Osteoblast (primary cell): ENCODE data around the gene BAIAP2. TPM values are rescaled to one million over a fixed set of nuclear protein-coding genes. Genes with fewer than 3 reads are reported as not detected.

Experiments
- DNase-seq: peaks from one replicate; pipeline ENCODE4 v3.0.0; 2011; ENCODE audit warnings: low spot score, mixed read lengths; ENCODE audit not compliant: insufficient read length; ENCODE audit errors: missing footprints
- H2AFZ ChIP-seq: 2 replicates; pipeline ENCODE4 v1.6.0; 2011; ENCODE audit warnings: mild to moderate bottlenecking, low read length
- H3K27ac ChIP-seq: 2 replicates; pipeline ENCODE4 v1.5.1; 2011; ENCODE audit warnings: mild to moderate bottlenecking, low read depth, low read length, moderate library complexity
- H3K27me3 ChIP-seq: 2 replicates; pipeline ENCODE4 v1.6.0; 2012; ENCODE audit warnings: mild to moderate bottlenecking, control low read depth, inconsistent platforms, low read length, moderate library complexity; ENCODE audit not compliant: insufficient read depth
- H3K36me3 ChIP-seq: 2 replicates; pipeline ENCODE4 v1.5.1; 2011; ENCODE audit warnings: mild to moderate bottlenecking, low read length, control low read depth, moderate library complexity; ENCODE audit not compliant: insufficient read depth
- H3K4me1 ChIP-seq: 2 replicates; pipeline ENCODE4 v1.5.1; 2011; ENCODE audit warnings: mild to moderate bottlenecking, low read length, control low read depth, moderate library complexity; ENCODE audit not compliant: insufficient read depth
- H3K4me2 ChIP-seq: 2 replicates; pipeline ENCODE4 v1.6.0; 2011; ENCODE audit warnings: mild to moderate bottlenecking, low read length; ENCODE audit not compliant: insufficient read depth
- H3K4me3 ChIP-seq: fragments of 200-600 bp; sonication (generic); 3 replicates; pipeline ENCODE4 v1.5.1; 2012; ENCODE audit warnings: mild to moderate bottlenecking, low read length, inconsistent platforms; ENCODE audit not compliant: insufficient read depth
- H3K79me2 ChIP-seq: 2 replicates; pipeline ENCODE4 v1.6.0; 2012; ENCODE audit warnings: mild to moderate bottlenecking, low read length, control low read depth, inconsistent platforms; ENCODE audit not compliant: insufficient read depth
- H3K9me3 ChIP-seq: 2 replicates; pipeline ENCODE4 v1.5.1; 2011; ENCODE audit warnings: low read depth, low read length, control low read depth
- H4K20me1 ChIP-seq: 2 replicates; pipeline ENCODE4 v1.6.0; 2012; ENCODE audit warnings: mild to moderate bottlenecking, low read length, control low read depth; ENCODE audit not compliant: insufficient read depth
- total RNA-seq: library from RNA; depleted of rRNA; stranded (reverse); fragments of >200 nt; gene quantifications from 2 replicates; pipeline ENCODE4 v1.2.3, GENCODE V29; 2012
- TF ChIP-seq, protein P1 (sequence below): IDR thresholded peaks from 2 replicates; pipeline ENCODE4 v1.5.1; 2011; ENCODE audit warnings: mild to moderate bottlenecking, low read depth, low read length, moderate library complexity; ENCODE audit errors: extremely low read depth

The BAIAP2 gene
- total RNA-seq, 1 donor: 15.6 TPM

DNA sequence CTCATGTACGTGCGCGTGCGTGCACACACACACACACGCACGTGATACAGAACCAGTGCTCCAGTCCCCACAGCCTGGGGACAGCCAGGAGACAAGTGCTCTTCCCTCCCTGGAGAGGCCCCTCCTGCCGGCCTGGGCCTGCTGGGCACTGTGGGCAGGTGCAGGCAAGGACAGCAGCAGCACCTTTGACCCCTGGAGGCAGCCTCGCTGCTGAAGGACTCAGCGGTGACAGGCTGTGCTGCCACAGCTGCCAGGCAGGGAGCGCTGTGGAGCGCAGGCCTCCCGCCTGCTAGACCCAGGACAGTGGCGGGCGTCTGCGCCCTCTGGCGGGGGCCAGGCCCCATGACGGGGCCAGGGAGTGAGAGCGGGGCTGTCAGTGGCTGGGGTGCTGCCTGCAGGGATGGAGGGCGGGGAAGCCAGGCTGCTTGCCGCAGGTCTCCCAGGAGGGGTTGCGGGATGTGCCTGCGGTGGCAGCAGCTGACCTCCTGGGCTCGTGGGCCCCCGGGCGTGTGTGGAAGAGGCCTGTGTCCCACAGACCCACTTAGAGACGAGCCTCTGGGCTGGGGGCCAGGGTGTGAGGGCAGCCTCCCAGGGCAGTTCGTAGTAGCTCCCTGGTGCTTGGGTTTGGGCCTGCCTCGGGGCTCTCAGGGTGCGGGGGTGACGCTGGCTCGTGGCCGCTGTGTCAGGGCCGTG, 66.8 kb downstream of the BAIAP2 start:
- Histone ChIP-seq H3K4me1 (peaks cover 17% of the 10 kb centered on the region), H3K9me3 (no peaks in the 10 kb centered on the region), H3K36me3 (peaks cover 11% of the 10 kb centered on the region), H3K4me3 (no peak overlapping the region), H3K27me3 (no peaks in the 10 kb centered on the region), H3K4me2 (no peak overlapping the region), H3K79me2 (no peaks in the 10 kb centered on the region), H4K20me1 (peaks cover 9% of the 10 kb centered on the region), H2AFZ (no peak overlapping the region), H3K27ac (no peak overlapping the region)
- DNase-seq: peak; percentile 100
- TF ChIP-seq, protein P1, sequence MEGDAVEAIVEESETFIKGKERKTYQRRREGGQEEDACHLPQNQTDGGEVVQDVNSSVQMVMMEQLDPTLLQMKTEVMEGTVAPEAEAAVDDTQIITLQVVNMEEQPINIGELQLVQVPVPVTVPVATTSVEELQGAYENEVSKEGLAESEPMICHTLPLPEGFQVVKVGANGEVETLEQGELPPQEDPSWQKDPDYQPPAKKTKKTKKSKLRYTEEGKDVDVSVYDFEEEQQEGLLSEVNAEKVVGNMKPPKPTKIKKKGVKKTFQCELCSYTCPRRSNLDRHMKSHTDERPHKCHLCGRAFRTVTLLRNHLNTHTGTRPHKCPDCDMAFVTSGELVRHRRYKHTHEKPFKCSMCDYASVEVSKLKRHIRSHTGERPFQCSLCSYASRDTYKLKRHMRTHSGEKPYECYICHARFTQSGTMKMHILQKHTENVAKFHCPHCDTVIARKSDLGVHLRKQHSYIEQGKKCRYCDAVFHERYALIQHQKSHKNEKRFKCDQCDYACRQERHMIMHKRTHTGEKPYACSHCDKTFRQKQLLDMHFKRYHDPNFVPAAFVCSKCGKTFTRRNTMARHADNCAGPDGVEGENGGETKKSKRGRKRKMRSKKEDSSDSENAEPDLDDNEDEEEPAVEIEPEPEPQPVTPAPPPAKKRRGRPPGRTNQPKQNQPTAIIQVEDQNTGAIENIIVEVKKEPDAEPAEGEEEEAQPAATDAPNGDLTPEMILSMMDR: peak; percentile 99

DNA sequence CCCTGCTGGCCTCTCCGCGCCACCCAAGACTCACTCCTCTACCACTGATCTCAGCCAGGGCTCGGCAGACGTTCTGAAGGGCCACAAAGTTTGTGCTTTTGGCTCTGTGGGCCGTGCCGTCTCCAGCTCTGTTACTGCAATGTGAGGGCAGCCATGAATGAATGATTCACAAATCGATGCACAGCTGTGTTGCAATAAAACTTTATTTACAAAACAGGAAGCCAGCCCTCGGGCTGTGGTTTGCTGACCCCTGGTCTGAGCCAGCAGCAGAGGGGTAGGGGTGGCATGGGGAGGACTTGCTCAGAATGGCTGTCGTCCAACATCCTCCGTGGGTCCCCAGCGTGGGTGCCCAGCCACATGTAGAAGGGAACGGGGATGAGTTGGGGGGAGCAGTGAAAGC, 67.4 kb downstream of the BAIAP2 start:
- H3K79me2 ChIP-seq: no peaks in the 10 kb centered on the region
- H3K9me3 ChIP-seq: no peaks in the 10 kb centered on the region
- peaks cover 11% of the 10 kb centered on the region for H3K36me3 ChIP-seq
- peaks cover 12% of the 10 kb centered on the region for H3K4me1 ChIP-seq
- H3K27me3 ChIP-seq: no peaks in the 10 kb centered on the region
- no peak overlapping the region for H2AFZ ChIP-seq
- H3K27ac ChIP-seq: no peak overlapping the region
- H3K4me2 ChIP-seq: no peak overlapping the region
- TF ChIP-seq, protein P1: no peak
- peaks cover 9% of the 10 kb centered on the region for H4K20me1 ChIP-seq
- no peak overlapping the region for H3K4me3 ChIP-seq
- no peak for DNase-seq

DNA sequence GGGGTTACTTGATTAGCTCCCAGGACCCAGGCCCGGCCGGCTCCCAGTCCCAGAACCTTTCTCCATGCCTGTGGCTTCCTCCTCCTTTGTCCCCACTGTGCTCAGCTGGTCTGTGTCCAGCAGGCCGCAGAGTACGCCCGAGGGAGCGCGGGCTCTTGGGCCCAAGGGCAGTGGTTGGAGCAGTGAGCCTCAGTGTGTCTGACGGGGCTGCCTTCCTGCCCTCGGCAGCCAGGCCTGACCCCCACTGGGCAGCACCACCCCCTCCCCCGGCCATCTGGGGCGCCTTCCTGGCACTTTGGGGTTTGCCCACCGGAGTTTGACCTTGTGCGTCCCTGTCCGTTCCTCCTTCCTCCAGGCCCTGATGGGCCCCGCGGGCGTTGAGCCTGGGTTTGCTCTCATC, 67.9 kb downstream of the BAIAP2 start:
- Histone ChIP-seq H3K4me3 (no peak overlapping the region), H3K4me2 (no peak overlapping the region), H3K4me1 (peaks cover 7% of the 10 kb centered on the region), H4K20me1 (peaks cover 9% of the 10 kb centered on the region), H3K27ac (no peak overlapping the region), H3K9me3 (no peaks in the 10 kb centered on the region), H3K36me3 (peaks cover 11% of the 10 kb centered on the region), H3K27me3 (no peaks in the 10 kb centered on the region), H3K79me2 (no peaks in the 10 kb centered on the region), H2AFZ (no peak overlapping the region)
- TF ChIP-seq, protein P1: no peak
- DNase-seq: no peak

DNA sequence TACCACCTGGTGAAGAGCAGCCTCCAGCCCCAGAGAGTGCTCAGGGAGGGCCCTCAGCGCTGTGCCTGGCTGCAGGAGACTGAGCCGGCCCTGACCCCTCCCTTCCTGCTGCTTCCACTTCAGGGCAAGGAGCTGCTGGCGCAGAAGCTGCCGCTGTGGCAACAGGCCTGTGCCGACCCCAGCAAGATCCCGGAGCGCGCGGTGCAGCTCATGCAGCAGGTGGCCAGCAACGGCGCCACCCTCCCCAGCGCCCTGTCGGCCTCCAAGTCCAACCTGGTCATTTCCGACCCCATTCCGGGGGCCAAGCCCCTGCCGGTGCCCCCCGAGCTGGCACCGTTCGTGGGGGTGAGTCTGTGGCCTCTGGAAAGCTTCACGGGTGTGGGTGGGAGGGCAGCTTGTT, 68.4 kb downstream of the BAIAP2 start:
- TF ChIP-seq, protein P1: no peak
- peaks cover 9% of the 10 kb centered on the region for H4K20me1 ChIP-seq
- H3K27ac ChIP-seq: no peak overlapping the region
- H3K4me1 ChIP-seq: peaks cover 2% of the 10 kb centered on the region
- H3K9me3 ChIP-seq: no peaks in the 10 kb centered on the region
- H2AFZ ChIP-seq: no peak overlapping the region
- H3K4me3 ChIP-seq: no peak overlapping the region
- H3K36me3 ChIP-seq: peaks cover 11% of the 10 kb centered on the region
- H3K79me2 ChIP-seq: no peaks in the 10 kb centered on the region
- H3K27me3 ChIP-seq: no peaks in the 10 kb centered on the region
- no peak overlapping the region for H3K4me2 ChIP-seq
- DNase-seq: no peak
